Adipose tissue (tissue), 3 donors: ENCODE data around the gene SYNDIG1. TPM values are rescaled to one million over a fixed set of nuclear protein-coding genes. Genes with fewer than 3 reads are reported as not detected.

Experiments used
- H3K27ac ChIP-seq: one replicate; pipeline ENCODE4 v1.5.1; 2013; ENCODE audit warnings: low read depth, low read length
- WGBS, 3 donors: extraction: QIAGEN DNeasy Blood & Tissue Kit; methylation state at CpG; one replicate each; pipeline ENCODE4 v1.1.7; 2013; 5-methylcytosine and 5-hydroxymethylcytosine counted together
- polyA plus RNA-seq, 3 donors: library from polyadenylated mRNA; stranded (reverse); fragments of 200-250 nt; gene quantifications; one replicate each; pipeline ENCODE4 v1.2.3, GENCODE V29; 2013
- donor health status: healthy with polysubstance abuse.
- donor health status: Bipolar disorder and iron deficiency.
- donor health status: healthy.

The SYNDIG1 gene
- polyA plus RNA-seq, 3 donors, result 0.07 to 0.10 TPM; not detected in 1

- WGBS, 3 donors, result 72 to 82% (median 79%) methylated on average over 3 of the region's 3 CpGs
Observed at GRCh38 chr20:24465159-24465558, 4.3 kb upstream of the SYNDIG1 start.

GRCh38 chr20:24465730-24466129, 3.7 kb upstream of the SYNDIG1 start:
- no peak overlapping the region for H3K27ac ChIP-seq
- WGBS, 3 donors, result 60 to 69% (median 60%) methylated on average over 3 of the region's 3 CpGs

More at GRCh38 chr20:24465159-24465558, 4.3 kb upstream of the SYNDIG1 start:
- H3K27ac ChIP-seq, result no peak overlapping the region

- 25 to 35% (median 32%) methylated on average over 23 of the region's 23 CpGs for WGBS, 3 donors
Observed at GRCh38 chr20:24468401-24469115, 871 bp upstream of the SYNDIG1 start.

GRCh38 chr20:24469894-24470745, 691 bp downstream of the SYNDIG1 start:
- 0 to 2% (median 1%) methylated on average over 57 to 62 of the region's 62 CpGs for WGBS, 3 donors
- H3K27ac ChIP-seq, result no peak overlapping the region

More at GRCh38 chr20:24468401-24469115, 871 bp upstream of the SYNDIG1 start:
- H3K27ac ChIP-seq, result no peak overlapping the region

- no peak overlapping the region for H3K27ac ChIP-seq
- WGBS, 3 donors, result 3 to 5% (median 3%) methylated on average over 56 of the region's 56 CpGs
Observed at GRCh38 chr20:24470746-24471582, 1.5 kb downstream of the SYNDIG1 start.

GRCh38 chr20:24472426-24472825, 3.0 kb downstream of the SYNDIG1 start:
- no peak overlapping the region for H3K27ac ChIP-seq
- WGBS, 3 donors, result 70 to 81% (median 77%) methylated on average over 3 of the region's 3 CpGs

- 53 to 73% (median 67%) methylated on average over 7 of the region's 7 CpGs for WGBS, 3 donors
Observed at GRCh38 chr20:24473435-24474223, 4.2 kb downstream of the SYNDIG1 start.

GRCh38 chr20:24477831-24478547, 8.6 kb downstream of the SYNDIG1 start:
- WGBS, 3 donors, result 68 to 75% (median 71%) methylated on average over 11 of the region's 11 CpGs
- H3K27ac ChIP-seq, result no peak overlapping the region

More at GRCh38 chr20:24473435-24474223, 4.2 kb downstream of the SYNDIG1 start:
- no peak overlapping the region for H3K27ac ChIP-seq

GRCh38 chr20:24478584-24478983, 9.2 kb downstream of the SYNDIG1 start:
- WGBS, 3 donors, result 63 to 81% (median 80%) methylated on average over 7 of the region's 7 CpGs
- H3K27ac ChIP-seq, result no peak overlapping the region

GRCh38 chr20:24479106-24479505, 9.7 kb downstream of the SYNDIG1 start:
- no peak overlapping the region for H3K27ac ChIP-seq
- WGBS, 3 donors, result 88 to 94% (median 90%) methylated on average over 4 of the region's 4 CpGs

- WGBS, 3 donors, result 67 to 78% (median 76%) methylated on average over 4 of the region's 4 CpGs
Observed at GRCh38 chr20:24479595-24479994, 10.2 kb downstream of the SYNDIG1 start.

GRCh38 chr20:24480509-24480908, 11.1 kb downstream of the SYNDIG1 start:
- 69 to 73% (median 70%) methylated on average over 4 of the region's 4 CpGs for WGBS, 3 donors
- no peak overlapping the region for H3K27ac ChIP-seq

More at GRCh38 chr20:24479595-24479994, 10.2 kb downstream of the SYNDIG1 start:
- no peak overlapping the region for H3K27ac ChIP-seq

- no peak overlapping the region for H3K27ac ChIP-seq
- WGBS, 3 donors, result 70 to 83% (median 82%) methylated on average over 7 of the region's 7 CpGs
Observed at GRCh38 chr20:24481173-24481572, 11.7 kb downstream of the SYNDIG1 start.

GRCh38 chr20:24483435-24484080, 14.1 kb downstream of the SYNDIG1 start:
- 82 to 90% (median 83%) methylated on average over 18 of the region's 18 CpGs for whole genome bisulfite sequencing, 3 donors
- H3K27ac ChIP-seq, result no peak overlapping the region

GRCh38 chr20:24484081-24484450, 14.6 kb downstream of the SYNDIG1 start:
- WGBS, 3 donors, result 68 to 80% (median 80%) methylated on average over 8 of the region's 8 CpGs
- no peak overlapping the region for H3K27ac ChIP-seq

- H3K27ac ChIP-seq, result no peak overlapping the region
- WGBS, 3 donors, result 71 to 93% (median 75%) methylated on average over 1 of the region's 1 CpG
Observed at GRCh38 chr20:24485981-24486380, 16.6 kb downstream of the SYNDIG1 start.

- WGBS, 3 donors, result 64 to 71% (median 66%) methylated on average over 4 of the region's 4 CpGs
- H3K27ac ChIP-seq, result no peak overlapping the region
Observed at GRCh38 chr20:24487240-24487639, 17.8 kb downstream of the SYNDIG1 start.
